Esophagus muscularis mucosa (tissue), 4 donors: Measurements from ENCODE around the gene PRRC2B.

ENCODE experiments used
- CTCF ChIP-seq, 3 experiments: fragments of 200-600 bp in 2 of 3; fragments of 450-650 bp in 1 of 3; sonication (generic) in 2 of 3; IDR thresholded peaks; one replicate each; pipeline ENCODE4 v1.5.1; 2017 to 2019; ENCODE audit warnings: antibody characterized with exemption in 3 of 3, mild to moderate bottlenecking in 2 of 3, moderate library complexity in 1 of 3
- EP300 ChIP-seq: sonication (generic); formaldehyde crosslinking; IDR thresholded peaks from one replicate; pipeline ENCODE4 v1.6.1; 2017; ENCODE audit warnings: antibody characterized with exemption
- POLR2A ChIP-seq: fragments of 450-650 bp; IDR thresholded peaks from one replicate; pipeline ENCODE4 v1.6.1; 2017; ENCODE audit warnings: antibody characterized with exemption, moderate library complexity, mild to moderate bottlenecking, low read depth
- POLR2AphosphoS5 ChIP-seq, 2 donors: sonication (generic); formaldehyde crosslinking; IDR thresholded peaks; one replicate each; pipeline ENCODE4 v1.6.1; 2017; ENCODE audit warnings: antibody characterized with exemption in 2 of 2

GRCh38 chr9:131436376-131436775 lies 42.5 kb downstream of the PRRC2B start:
- TF ChIP-seq CTCF (IDR thresholded peaks at IDR 0.05) (no peak), POLR2A (no peak), EP300 (no peak), POLR2AphosphoS5 (IDR thresholded peaks at IDR 0.05) (no peak)
